HepG2 (cell line): Measurements from ENCODE around the gene CNBD2. TPM values are rescaled to one million over a fixed set of nuclear protein-coding genes. Genes with fewer than 3 reads are reported as not detected.

Source experiments
- ATAC-seq: fragments of 200-7000 bp; cut with Tn5 transposase; 3 replicates; pipeline ENCODE4 v1.9.1; 2020; ENCODE audit warnings: mild to moderate bottlenecking, moderate library complexity
- BruUV-seq: library from RNA; stranded (reverse); fragments of 400-500 nt; replicated peaks from 2 replicates; lab custom pipeline; 2021; lab: Mats Ljungman, UMichigan
- CTCF ChIA-PET: fragments of 300-600 bp; formaldehyde crosslinking; extraction: SDS; loops from one replicate; lab custom pipeline; 2021; ENCODE audit warnings: low total read pairs, inconsistent platforms, low intra/inter-chr PET ratio; lab: Yijun Ruan, JAX
- POLR2A ChIA-PET: fragments of 350-600 bp; sonication (Branson Sonifier 250); formaldehyde crosslinking; loops from one replicate; lab custom pipeline; 2020; ENCODE audit warnings: antibody characterized with exemption, inconsistent platforms; lab: Yijun Ruan, JAX
- DNase-seq: peaks from one replicate; pipeline ENCODE4 v3.0.0-alpha.2; 2015; ENCODE audit warnings: low spot score
- FAIRE-seq: peaks from 3 replicates; lab custom pipeline; 2011; peaks lifted over from hg19 to GRCh38; lab: Jason Lieb, UNC
- H2AFZ ChIP-seq: one replicate; pipeline ENCODE4 v1.6.1; 2011; ENCODE audit warnings: low read length, inconsistent platforms
- H3K27ac ChIP-seq: fragments of 300-600 bp; 3 replicates; pipeline ENCODE4 v1.8.0; 2011; ENCODE audit warnings: mixed run types, mild to moderate bottlenecking, mixed read lengths, low read length, inconsistent platforms; ENCODE audit not compliant: insufficient read depth; ENCODE audit errors: extremely low read length
- H3K27me3 ChIP-seq, 2 experiments: fragments of 200-600 bp in 1 of 2; 2 replicates in 1 of 2; 3 replicates in 1 of 2; pipeline versions ENCODE4 v1.6.0 to v1.8.0; 2011; ENCODE audit warnings: low read length in 2 of 2, mild to moderate bottlenecking in 2 of 2, moderate library complexity in 2 of 2, inconsistent platforms in 1 of 2; ENCODE audit not compliant: insufficient read depth in 2 of 2, control insufficient read depth in 1 of 2
- H3K36me3 ChIP-seq, 2 experiments: fragments of 200-600 bp in 1 of 2; replicated peaks in 1 of 2; 2 replicates in 1 of 2; 3 replicates in 1 of 2; pipeline versions ENCODE4 v1.5.1 to v1.8.0; 2011; ENCODE audit warnings: low read length in 2 of 2, inconsistent platforms in 1 of 2; ENCODE audit not compliant: insufficient read depth in 2 of 2, control insufficient read depth in 1 of 2
- H3K4me1 ChIP-seq: 2 replicates; pipeline ENCODE4 v1.5.1; 2012; ENCODE audit warnings: low read length, inconsistent platforms; ENCODE audit not compliant: insufficient read depth
- H3K4me2 ChIP-seq: 2 replicates; pipeline ENCODE4 v1.6.0; 2011; ENCODE audit warnings: low read depth, low read length, inconsistent platforms
- H3K4me3 ChIP-seq, 3 experiments: fragments of 200-600 bp in 1 of 3; sonication (generic), shearing (Covaris generic) in 1 of 3; replicated peaks in 1 of 3; 2 replicates each; pipeline ENCODE4 v1.5.1; 2011 to 2016; ENCODE audit warnings: low read length in 3 of 3, inconsistent platforms in 2 of 3, low read depth in 2 of 3, mild to moderate bottlenecking in 2 of 3, control low read depth in 1 of 3, mixed read lengths in 1 of 3; ENCODE audit not compliant: insufficient read depth in 1 of 3
- H3K79me2 ChIP-seq: one replicate; pipeline ENCODE4 v1.6.1; 2011; ENCODE audit warnings: low read length, inconsistent platforms; ENCODE audit not compliant: insufficient read depth
- H3K9ac ChIP-seq: 2 replicates; pipeline ENCODE4 v1.6.0; 2011; ENCODE audit warnings: mild to moderate bottlenecking, low read depth, low read length, inconsistent platforms; ENCODE audit not compliant: insufficient read depth
- H3K9me3 ChIP-seq: 2 replicates; pipeline ENCODE4 v1.5.1; 2012; ENCODE audit warnings: mild to moderate bottlenecking, low read length
- H4K20me1 ChIP-seq: 2 replicates; pipeline ENCODE4 v1.6.0; 2011; ENCODE audit warnings: inconsistent platforms, mild to moderate bottlenecking, low read length, moderate library complexity; ENCODE audit not compliant: insufficient read depth
- ATF6 ChIP-seq: sonication (generic); formaldehyde crosslinking; conservative IDR thresholded peaks from 2 replicates; pipeline ENCODE4 v1.4.0; 2020; ENCODE audit warnings: missing genetic modification reagents
- DDIT3 ChIP-seq: sonication (generic); formaldehyde crosslinking; IDR thresholded peaks from 2 replicates; pipeline ENCODE4 v1.4.0; 2020; ENCODE audit warnings: mild to moderate bottlenecking, missing genetic modification reagents
- FOXO1 ChIP-seq: sonication (generic); formaldehyde crosslinking; IDR thresholded peaks from 2 replicates; pipeline ENCODE4 v1.4.0; 2020; ENCODE audit warnings: missing genetic modification reagents
- HDAC2 ChIP-seq: sonication (generic); formaldehyde crosslinking; IDR thresholded peaks from 2 replicates; pipeline ENCODE4 v1.4.0; 2020; ENCODE audit warnings: missing genetic modification reagents
- HOXA3 ChIP-seq: sonication (generic); formaldehyde crosslinking; IDR thresholded peaks from 2 replicates; pipeline ENCODE4 v1.5.0; 2020; ENCODE audit warnings: missing genetic modification reagents
- KDM4B ChIP-seq: sonication (generic); formaldehyde crosslinking; IDR thresholded peaks from 2 replicates; pipeline ENCODE4 v1.4.0; 2020; ENCODE audit warnings: missing genetic modification reagents
- KLF16 ChIP-seq, 2 experiments: sonication (generic) in 1 of 2; formaldehyde crosslinking in 1 of 2; IDR thresholded peaks; 2 replicates each; pipeline versions ENCODE4 v1.6.1 to v1.8.0; 2016 to 2023; ENCODE audit warnings: missing genetic modification reagents in 2 of 2, missing compliant biosample characterization in 1 of 2
- PPARG ChIP-seq: conservative IDR thresholded peaks from 2 replicates; pipeline ENCODE4 v1.6.1; 2016; ENCODE audit warnings: missing biosample characterization, missing genetic modification reagents
- RNF2 ChIP-seq: fragments of 450-650 bp; conservative IDR thresholded peaks from 2 replicates; pipeline ENCODE4 v1.6.1; 2016; ENCODE audit warnings: low read depth
- RXRA ChIP-seq: sonication (generic); formaldehyde crosslinking; IDR thresholded peaks from 2 replicates; pipeline ENCODE4 v1.5.1; 2020; ENCODE audit warnings: missing genetic modification reagents
- RXRB ChIP-seq: IDR thresholded peaks from 2 replicates; pipeline ENCODE4 v1.6.1; 2016; ENCODE audit warnings: borderline replicate concordance, missing genetic modification reagents, missing compliant biosample characterization
- TEAD3 ChIP-seq: optimal IDR thresholded peaks from 2 replicates; pipeline ENCODE3; 2016; ENCODE audit warnings: borderline replicate concordance
- ZBTB8A ChIP-seq: sonication (generic); formaldehyde crosslinking; IDR thresholded peaks from 2 replicates; pipeline ENCODE4 v1.4.0; 2020; ENCODE audit warnings: mild to moderate bottlenecking, low read depth, missing genetic modification reagents, borderline replicate concordance
- ZFY ChIP-seq: sonication (generic); formaldehyde crosslinking; IDR thresholded peaks from 2 replicates; pipeline ENCODE4 v1.4.0; 2020; ENCODE audit warnings: missing genetic modification reagents
- ZNF263 ChIP-seq: sonication (generic); formaldehyde crosslinking; IDR thresholded peaks from 2 replicates; pipeline ENCODE4 v1.4.0; 2020; ENCODE audit warnings: missing genetic modification reagents
- ZNF33B ChIP-seq: sonication (generic); formaldehyde crosslinking; IDR thresholded peaks from 2 replicates; pipeline ENCODE4 v1.5.1; 2020; ENCODE audit warnings: mild to moderate bottlenecking, missing genetic modification reagents
- ZNF350 ChIP-seq: sonication (generic); formaldehyde crosslinking; IDR thresholded peaks from 2 replicates; pipeline ENCODE4 v1.4.0; 2020; ENCODE audit warnings: mild to moderate bottlenecking, low read depth, missing genetic modification reagents, borderline replicate concordance
- ZNF430 ChIP-seq: sonication (generic); formaldehyde crosslinking; IDR thresholded peaks from 2 replicates; pipeline ENCODE4 v1.9.0; 2021; ENCODE audit warnings: mild to moderate bottlenecking, missing genetic modification reagents
- ZNF556 ChIP-seq: sonication (generic); formaldehyde crosslinking; IDR thresholded peaks from 2 replicates; pipeline ENCODE4 v1.4.0; 2020; ENCODE audit warnings: mild to moderate bottlenecking, missing genetic modification reagents, borderline replicate concordance
- ZNF557 ChIP-seq: sonication (generic); formaldehyde crosslinking; IDR thresholded peaks from 2 replicates; pipeline ENCODE4 v1.4.0; 2020; ENCODE audit warnings: missing genetic modification reagents
- ZNF597 ChIP-seq: sonication (generic); formaldehyde crosslinking; IDR thresholded peaks from 2 replicates; pipeline ENCODE4 v1.5.0; 2020; ENCODE audit warnings: missing genetic modification reagents
- ZNF788 ChIP-seq: sonication (generic); formaldehyde crosslinking; IDR thresholded peaks from 2 replicates; pipeline ENCODE4 v1.5.0; 2020; ENCODE audit warnings: mild to moderate bottlenecking, missing genetic modification reagents, borderline replicate concordance
- ZNF879 ChIP-seq: sonication (generic); formaldehyde crosslinking; IDR thresholded peaks from 2 replicates; pipeline ENCODE4 v1.8.1; 2023; ENCODE audit warnings: missing genetic modification reagents
- ZZZ3 ChIP-seq: sonication (generic); formaldehyde crosslinking; IDR thresholded peaks from 2 replicates; pipeline ENCODE4 v1.4.0; 2020; ENCODE audit warnings: missing genetic modification reagents, mild to moderate bottlenecking, borderline replicate concordance
- WGBS: methylation state at CpG from one replicate; pipeline ENCODE4 v1.1.6; 2017; ENCODE audit warnings: low lambda C conversion rate; 5-methylcytosine and 5-hydroxymethylcytosine counted together
- in situ Hi-C: cut with HindIII; loops from 2 replicates; pipeline ENCODE4 v1.10.0; 2017; ENCODE audit warnings: low pct_unique_long_range_greater_than_20kb; ENCODE audit not compliant: extremely low pct_ligation_motif_present
- intact Hi-C: fragments of 100-400 bp; cut with micrococcal nuclease; formaldehyde crosslinking; loops from one replicate; pipeline ENCODE4 v1.10.0; 2022; ENCODE audit not compliant: unreplicated experiment
- polyA plus RNA-seq, 8 experiments: library from polyadenylated mRNA; depleted of rRNA in 3 of 8; stranded (reverse) in 7 of 8; unstranded in 1 of 8; fragments of >200 nt; fragmentation: Illumina TruSeq in 4 of 8; extraction: Trizol in 4 of 8; gene quantifications; 2 replicates each; pipeline versions ENCODE4 v1.2.1 to v1.2.3, GENCODE V29; 2011 to 2016; ENCODE audit warnings: low read depth in 4 of 8, missing spikeins in 1 of 8, mixed read lengths in 1 of 8; ENCODE audit not compliant: insufficient read depth in 1 of 8
- total RNA-seq, 5 experiments: library from RNA; depleted of rRNA; stranded (reverse); fragments of >200 nt; fragmentation: Illumina TruSeq; extraction: Trizol; gene quantifications; 2 replicates each; pipeline ENCODE4 v1.2.3, GENCODE V29; 2016; ENCODE audit warnings: low read depth in 1 of 5

Gene CNBD2
- total and polyA plus RNA-seq, 2 of the 13 experiments (the other 11 are each of a cell fraction or from before 2014, with no cell fraction given): 12.4 to 22.8 TPM

- ChIA-PET CTCF (interaction anchor here (1.5 to 7.4 kb wide), 3 partner anchors 143 to 444 kb away, joined by 3 to 259 read pairs (median 34); no protein-coding TSS in a partner anchor), POLR2A (interaction anchor here (0.9 to 1.5 kb wide), 2 partner anchors 41 to 144 kb away, joined by 4 to 15 read pairs; partner anchors contain the start of gene SCAND1)
- no peaks in the 10 kb centered on the region for H3K79me2 ChIP-seq
- no peaks in the 10 kb centered on the region for H3K4me1 ChIP-seq
- no peaks in the 10 kb centered on the region for H3K36me3 ChIP-seq
- in situ Hi-C loops (loop anchor here (5.0 kb wide), 2 partner anchors 142 to 202 kb away; no protein-coding TSS in a partner anchor), intact Hi-C loops (loop anchor here (1.0 to 10.0 kb wide), 4 partner anchors 54 to 440 kb away; no protein-coding TSS in a partner anchor)
- 4% methylated on average over 5 of the region's 6 CpGs for WGBS
- H3K27ac ChIP-seq: no peak overlapping the region
- BruUV-seq: no TSS peak
- no peak overlapping the region for H2AFZ ChIP-seq
- H3K9me3 ChIP-seq: no peaks in the 10 kb centered on the region
- ATAC-seq (peak; percentile 98), FAIRE-seq (peak; percentile 72), DNase-seq (peak; percentile 85)
- H3K9ac ChIP-seq: no peak overlapping the region
- H3K4me3 ChIP-seq: no peak overlapping the region
- H4K20me1 ChIP-seq: no peaks in the 10 kb centered on the region
- no peaks in the 10 kb centered on the region for H3K27me3 ChIP-seq
- H3K4me2 ChIP-seq: no peak overlapping the region
- TF ChIP-seq ZNF879 (CRISPR knock-in tag): no peak
- TF ChIP-seq KDM4B (CRISPR knock-in tag): peak; percentile 63; the same call in 1 of the 2 replicates
- no peak for TF ChIP-seq RNF2
- peak; percentile 61; the same call in 1 of the 2 replicates for TF ChIP-seq RXRB (CRISPR knock-in tag)
- TF ChIP-seq DDIT3 (CRISPR knock-in tag): no peak
- 0 out of 2 replicates have a peak, but pooled peaks have one; percentile 19 for TF ChIP-seq HOXA3
- TF ChIP-seq RXRA: peak; percentile 46; the same call in 1 of the 2 replicates
- no peak for TF ChIP-seq ZNF430 (CRISPR knock-in tag)
- TF ChIP-seq ZFY (CRISPR knock-in tag): peak; percentile 41; the same call in 1 of the 2 replicates
- no peak for TF ChIP-seq ZNF557 (CRISPR knock-in tag)
- peak; percentile 56; the same call in 1 of the 2 replicates for TF ChIP-seq HDAC2 (CRISPR knock-in tag)
- peak in 1 of 2 experiments; percentile 81; a peak in 1 of 4 replicates for TF ChIP-seq KLF16 (CRISPR knock-in tag; IDR thresholded peaks at IDR 0.05)
- peak; percentile 76 for TF ChIP-seq TEAD3 (CRISPR knock-in tag)
- peak; percentile 52; the same call in 1 of the 2 replicates for TF ChIP-seq ZNF263 (CRISPR knock-in tag)
- no peak for TF ChIP-seq ZNF33B (CRISPR knock-in tag)
- TF ChIP-seq ZBTB8A (CRISPR knock-in tag): no peak
- no peak; the same call in 1 of the 2 replicates for TF ChIP-seq ZNF788
- no peak for TF ChIP-seq ZZZ3 (CRISPR knock-in tag)
- TF ChIP-seq FOXO1: peak; percentile 66
- TF ChIP-seq ATF6 (CRISPR knock-in tag): 0 out of 2 replicates have a peak, but pooled peaks have one; percentile 54
- TF ChIP-seq PPARG (CRISPR knock-in tag): no peak
- no peak for TF ChIP-seq ZNF556 (CRISPR knock-in tag)
- no peak for TF ChIP-seq ZNF597 (CRISPR knock-in tag)
- TF ChIP-seq ZNF350 (CRISPR knock-in tag): 0 out of 2 replicates have a peak, but pooled peaks have one; percentile 38
Observed at GRCh38 chr20:35994994-35995453, 26.6 kb downstream of the CNBD2 start.
